Measurements from ENCODE around the gene PPP1R3G.

DNA sequence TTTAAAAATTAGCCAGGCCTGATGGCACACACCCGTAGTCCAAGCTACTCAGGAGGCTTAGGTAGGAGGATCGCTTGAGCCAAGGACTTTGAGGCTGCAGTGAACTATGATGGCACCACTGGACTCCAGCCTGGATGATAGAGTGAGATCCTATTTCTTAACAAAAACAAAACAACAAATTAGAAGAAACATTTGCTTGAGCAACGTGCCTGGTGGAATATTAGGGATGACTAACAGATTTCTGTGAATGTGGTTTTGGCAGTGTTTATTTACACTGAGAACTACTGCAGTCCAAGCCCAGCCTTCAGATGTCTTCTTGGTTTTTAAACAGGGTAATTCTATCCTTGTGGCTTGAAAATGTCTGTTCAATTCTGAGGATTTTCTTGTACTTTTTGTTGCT is 9.2 kb downstream of the PPP1R3G start:
- TF ChIP-seq, protein P1, sequence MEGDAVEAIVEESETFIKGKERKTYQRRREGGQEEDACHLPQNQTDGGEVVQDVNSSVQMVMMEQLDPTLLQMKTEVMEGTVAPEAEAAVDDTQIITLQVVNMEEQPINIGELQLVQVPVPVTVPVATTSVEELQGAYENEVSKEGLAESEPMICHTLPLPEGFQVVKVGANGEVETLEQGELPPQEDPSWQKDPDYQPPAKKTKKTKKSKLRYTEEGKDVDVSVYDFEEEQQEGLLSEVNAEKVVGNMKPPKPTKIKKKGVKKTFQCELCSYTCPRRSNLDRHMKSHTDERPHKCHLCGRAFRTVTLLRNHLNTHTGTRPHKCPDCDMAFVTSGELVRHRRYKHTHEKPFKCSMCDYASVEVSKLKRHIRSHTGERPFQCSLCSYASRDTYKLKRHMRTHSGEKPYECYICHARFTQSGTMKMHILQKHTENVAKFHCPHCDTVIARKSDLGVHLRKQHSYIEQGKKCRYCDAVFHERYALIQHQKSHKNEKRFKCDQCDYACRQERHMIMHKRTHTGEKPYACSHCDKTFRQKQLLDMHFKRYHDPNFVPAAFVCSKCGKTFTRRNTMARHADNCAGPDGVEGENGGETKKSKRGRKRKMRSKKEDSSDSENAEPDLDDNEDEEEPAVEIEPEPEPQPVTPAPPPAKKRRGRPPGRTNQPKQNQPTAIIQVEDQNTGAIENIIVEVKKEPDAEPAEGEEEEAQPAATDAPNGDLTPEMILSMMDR (IDR thresholded peaks at IDR 0.05) = no peak
- TF ChIP-seq POLR2A (IDR thresholded peaks at IDR 0.05) = no peak

Data from lower leg skin (tissue), 3 donors.